ENCODE measurements around the gene TMEM236.

The TMEM236 gene

DNA sequence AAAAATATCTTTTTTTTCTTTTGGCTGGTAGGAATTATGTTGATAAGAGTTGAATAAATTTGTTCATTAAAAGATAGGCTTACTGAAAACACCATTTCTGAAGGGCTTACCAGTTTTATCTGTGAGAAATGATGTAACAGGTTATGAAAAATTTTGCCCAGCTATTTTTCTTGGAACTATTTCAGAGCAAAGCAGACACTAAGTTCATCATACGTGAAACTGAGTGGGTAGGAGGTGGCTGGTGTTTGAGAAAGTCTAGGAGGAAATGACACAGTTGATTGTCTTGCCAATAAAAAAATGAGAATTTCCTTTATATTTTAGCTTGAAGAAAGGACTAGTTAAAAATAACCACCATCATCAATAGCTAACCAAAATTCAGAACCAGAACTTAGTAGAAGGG is 51.0 kb downstream of the TMEM236 start:
- DNase-seq (ENCODE audit: low read depth): peak; percentile 77
- TF ChIP-seq, protein P1, sequence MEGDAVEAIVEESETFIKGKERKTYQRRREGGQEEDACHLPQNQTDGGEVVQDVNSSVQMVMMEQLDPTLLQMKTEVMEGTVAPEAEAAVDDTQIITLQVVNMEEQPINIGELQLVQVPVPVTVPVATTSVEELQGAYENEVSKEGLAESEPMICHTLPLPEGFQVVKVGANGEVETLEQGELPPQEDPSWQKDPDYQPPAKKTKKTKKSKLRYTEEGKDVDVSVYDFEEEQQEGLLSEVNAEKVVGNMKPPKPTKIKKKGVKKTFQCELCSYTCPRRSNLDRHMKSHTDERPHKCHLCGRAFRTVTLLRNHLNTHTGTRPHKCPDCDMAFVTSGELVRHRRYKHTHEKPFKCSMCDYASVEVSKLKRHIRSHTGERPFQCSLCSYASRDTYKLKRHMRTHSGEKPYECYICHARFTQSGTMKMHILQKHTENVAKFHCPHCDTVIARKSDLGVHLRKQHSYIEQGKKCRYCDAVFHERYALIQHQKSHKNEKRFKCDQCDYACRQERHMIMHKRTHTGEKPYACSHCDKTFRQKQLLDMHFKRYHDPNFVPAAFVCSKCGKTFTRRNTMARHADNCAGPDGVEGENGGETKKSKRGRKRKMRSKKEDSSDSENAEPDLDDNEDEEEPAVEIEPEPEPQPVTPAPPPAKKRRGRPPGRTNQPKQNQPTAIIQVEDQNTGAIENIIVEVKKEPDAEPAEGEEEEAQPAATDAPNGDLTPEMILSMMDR (IDR thresholded peaks at IDR 0.05; ENCODE audit: low read length, missing control alignments): no peak
- H3K4me3 ChIP-seq (replicated peaks; ENCODE audit: low read depth, low read length): no peak overlapping the region

DNA sequence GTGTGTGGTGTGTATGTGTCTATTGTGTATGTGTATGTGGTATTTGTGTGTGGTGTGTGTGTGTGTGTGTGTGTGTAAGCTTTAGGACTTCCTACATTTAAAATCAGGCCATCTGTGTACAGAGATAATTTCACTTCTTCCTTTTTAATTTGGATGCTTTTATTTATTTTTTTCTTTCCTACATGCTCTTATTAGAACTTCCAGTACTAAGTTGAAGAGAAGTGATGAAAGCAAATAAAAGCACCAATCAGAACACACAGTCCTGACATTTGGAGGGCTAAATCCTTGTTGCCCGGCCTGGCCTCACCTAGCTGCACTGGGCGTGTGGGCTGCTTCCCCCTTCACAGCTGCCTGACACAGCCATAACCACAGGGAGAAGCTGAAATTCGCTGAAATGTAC is 53.3 kb downstream of the TMEM236 start:
- TF ChIP-seq, protein P1 (IDR thresholded peaks at IDR 0.05; ENCODE audit: low read length, missing control alignments): no peak
- no peak overlapping the region for H3K4me3 ChIP-seq (replicated peaks; ENCODE audit: low read depth, low read length)
- no peak for DNase-seq (ENCODE audit: low read depth)

DNA sequence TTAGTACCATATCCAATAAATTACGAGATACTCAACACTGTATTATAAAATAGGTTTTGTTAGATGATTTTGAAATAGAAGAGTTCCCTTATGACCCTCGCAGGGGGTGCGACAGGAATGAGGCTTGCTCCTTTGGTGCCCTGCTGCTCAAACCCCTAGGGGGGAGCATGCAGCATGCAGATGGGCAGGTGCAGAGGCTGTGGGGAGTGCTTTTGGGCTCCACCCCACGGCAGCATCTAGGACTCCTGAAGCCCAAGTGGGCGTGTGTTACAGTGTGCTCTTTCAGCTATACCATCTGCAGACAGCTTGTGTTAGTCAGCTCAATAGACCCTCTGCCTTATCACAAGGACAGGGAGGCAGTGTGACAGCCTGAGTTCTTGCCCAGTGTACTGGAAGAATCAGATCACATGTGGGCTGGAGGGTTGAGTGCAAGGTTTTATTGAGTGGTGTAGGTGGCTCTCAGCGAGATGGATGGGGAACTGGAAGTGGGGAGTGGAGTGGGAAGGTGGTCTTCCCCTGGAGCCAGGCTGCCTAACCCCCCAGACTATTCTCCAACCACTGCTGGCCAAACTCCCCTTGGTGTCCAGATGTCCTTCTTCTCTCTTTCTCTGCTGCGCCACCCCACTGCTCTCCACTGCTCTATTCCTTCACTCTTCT is 54.0 kb downstream of the TMEM236 start:
- no peak for DNase-seq (ENCODE audit: low read depth)
- H3K4me3 ChIP-seq (replicated peaks; ENCODE audit: low read depth, low read length): no peak overlapping the region
- TF ChIP-seq, protein P1 (IDR thresholded peaks at IDR 0.05; ENCODE audit: low read length, missing control alignments): no peak

DNA sequence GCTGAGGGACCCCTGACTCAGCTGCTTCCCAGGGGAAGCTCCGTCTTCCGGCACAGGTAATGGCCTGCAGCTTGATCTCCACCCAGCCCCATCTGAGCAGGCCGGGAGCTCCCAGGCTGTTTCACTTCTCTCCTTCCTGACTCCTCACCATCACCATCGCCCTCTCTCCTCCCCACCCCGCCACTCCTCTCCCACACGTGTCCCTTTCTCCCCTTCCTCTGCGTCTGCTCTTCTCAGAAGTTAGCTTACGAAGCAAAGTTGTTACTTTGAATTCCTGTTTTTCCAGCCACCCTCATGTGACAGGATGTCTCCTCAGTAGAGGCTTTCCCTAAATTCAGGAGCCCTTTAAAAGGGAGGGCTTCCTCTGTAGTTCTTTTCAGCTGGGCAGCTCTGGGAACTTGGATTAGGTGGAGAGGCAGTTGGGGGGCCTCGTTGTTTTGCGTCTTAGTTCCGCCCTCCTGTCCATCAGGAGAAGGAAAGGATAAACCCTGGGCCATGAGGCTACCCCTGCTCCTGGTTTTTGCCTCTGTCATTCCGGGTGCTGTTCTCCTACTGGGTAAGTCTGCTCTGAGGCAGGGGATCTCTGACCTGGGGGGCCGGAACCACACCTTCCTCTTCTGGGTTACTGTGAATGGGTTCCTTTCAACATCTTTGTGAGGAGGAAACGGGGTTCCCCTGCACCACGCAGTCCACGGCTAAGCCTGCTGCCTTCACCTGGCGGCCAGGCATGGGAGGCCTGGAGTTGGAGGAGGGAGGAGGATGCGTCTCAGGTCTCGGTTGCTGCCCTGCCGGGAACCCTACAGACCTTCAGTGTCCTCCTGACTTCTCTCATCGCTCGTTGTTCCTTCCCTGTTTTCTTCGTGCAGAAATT is 57.2 kb downstream of the TMEM236 start, which contains the start of gene MRC1:
Gene MRC1, plus strand, starts transcription at position 378 of the 871 bp plus-strand sequence. Its CDS starts 118 bp downstream, at position 496.
- no peak for DNase-seq (ENCODE audit: low read depth)
- no peak within 1 kb of the TSS for H3K4me3 ChIP-seq (replicated peaks; ENCODE audit: low read depth, low read length)
- TF ChIP-seq, protein P1 (IDR thresholded peaks at IDR 0.05; ENCODE audit: low read length, missing control alignments): no peak

DNA sequence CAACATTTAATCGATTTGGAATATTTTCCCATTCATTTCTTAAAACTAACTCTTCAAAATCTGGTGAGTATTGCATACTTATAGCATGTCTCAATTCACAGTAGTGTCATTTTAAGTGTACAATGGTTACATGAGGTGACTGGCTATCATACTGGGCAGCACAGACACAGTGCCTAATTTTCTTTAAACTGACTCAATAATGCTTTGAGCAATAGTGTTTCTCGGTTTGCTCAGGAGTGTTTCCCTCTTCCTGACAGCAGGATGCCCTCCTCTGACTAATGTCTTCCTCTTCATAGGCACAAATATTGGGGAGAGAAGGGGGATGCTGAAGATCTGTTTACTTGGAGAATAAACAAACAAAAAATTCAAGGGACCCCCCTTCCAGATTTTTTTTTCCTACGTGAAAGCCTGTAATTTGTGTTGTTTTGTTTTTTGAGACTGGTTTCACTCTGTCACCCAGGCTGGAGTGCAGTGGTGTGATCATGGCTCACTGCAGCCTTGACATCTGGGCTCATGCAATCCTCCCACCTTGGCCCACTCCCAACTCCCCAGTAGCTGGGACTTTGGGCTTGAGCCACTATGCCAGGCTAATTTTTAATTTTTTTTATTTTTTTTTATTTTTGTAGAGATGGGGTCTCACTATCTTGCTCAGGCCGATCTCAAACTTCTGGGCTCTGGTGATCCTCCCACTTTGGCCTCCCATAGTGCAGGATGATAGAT is 59.3 kb downstream of the TMEM236 start:
- DNase-seq (ENCODE audit: low read depth): peak; percentile 17
- no peak overlapping the region for H3K4me3 ChIP-seq (replicated peaks; ENCODE audit: low read depth, low read length)
- TF ChIP-seq, protein P1 (IDR thresholded peaks at IDR 0.05; ENCODE audit: low read length, missing control alignments): no peak

DNA sequence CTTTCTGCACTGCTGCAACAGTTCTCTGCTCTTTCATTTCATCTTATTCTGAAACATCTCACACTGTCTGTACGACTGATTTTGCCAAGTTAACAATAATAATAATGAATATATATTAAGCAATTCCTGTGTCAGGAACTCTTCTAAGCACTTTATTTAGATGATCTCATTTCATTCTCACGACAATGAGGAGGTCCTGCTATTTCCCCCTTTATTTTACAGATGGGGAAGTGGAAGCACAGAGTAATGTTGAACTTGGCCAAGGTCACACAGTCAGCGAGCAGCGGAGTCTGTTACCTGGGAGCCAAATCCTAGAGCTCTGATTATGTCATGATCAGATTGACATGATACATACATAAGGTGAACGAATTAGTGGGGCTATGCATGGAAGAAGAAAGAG is 63.0 kb downstream of the TMEM236 start:
- no peak overlapping the region for H3K4me3 ChIP-seq (replicated peaks; ENCODE audit: low read depth, low read length)
- TF ChIP-seq, protein P1 (IDR thresholded peaks at IDR 0.05; ENCODE audit: low read length, missing control alignments): no peak
- DNase-seq (ENCODE audit: low read depth): no peak

All from fibroblast of pulmonary artery (primary cell).